ENCODE data around the gene C1orf159. TPM values are rescaled to one million over a fixed set of nuclear protein-coding genes. Genes with fewer than 3 reads are reported as not detected.
A peak's percentile ranks its signal among the peaks of the same experiment; 100 is the strongest.

Gene C1orf159
- total RNA-seq, 2 experiments from 2014 or later, result 11.1 to 11.3 TPM

DNA sequence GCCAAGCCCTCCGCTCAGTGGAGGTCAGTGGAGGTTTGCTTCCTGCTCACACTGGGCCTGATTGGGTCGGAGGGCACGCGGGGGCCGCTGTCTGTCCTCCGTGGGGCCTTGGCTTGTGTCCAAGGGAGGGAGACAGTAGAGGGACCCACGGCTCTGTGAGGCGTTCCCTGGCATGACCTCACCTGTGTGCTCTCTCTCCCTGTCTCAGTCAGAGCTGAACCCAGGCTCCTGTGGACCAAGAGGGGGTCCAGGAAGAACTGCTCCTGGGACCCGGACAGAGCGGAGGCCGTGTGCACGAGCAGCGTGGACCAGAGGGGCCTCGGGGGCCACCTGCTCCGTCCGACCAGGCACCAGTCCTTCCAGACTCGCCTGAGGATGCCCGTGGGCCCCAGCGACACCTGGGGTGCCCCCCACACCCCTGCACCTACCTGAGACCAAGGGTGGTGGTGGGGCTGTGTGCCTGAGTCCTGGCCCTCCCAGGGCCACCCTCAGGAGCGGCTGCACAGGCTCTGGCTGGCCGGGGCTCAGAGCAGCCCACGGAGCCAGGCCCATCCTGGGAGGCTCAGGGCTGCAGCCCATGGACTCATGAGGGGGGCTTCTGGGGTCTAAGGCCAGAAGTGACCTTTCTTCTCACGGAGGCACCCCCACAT, 44.5 kb upstream of the C1orf159 start:
- ATAC-seq (ENCODE audit: poor library complexity) (no peak), DNase-seq (no peak)
- TF ChIP-seq, protein P1, sequence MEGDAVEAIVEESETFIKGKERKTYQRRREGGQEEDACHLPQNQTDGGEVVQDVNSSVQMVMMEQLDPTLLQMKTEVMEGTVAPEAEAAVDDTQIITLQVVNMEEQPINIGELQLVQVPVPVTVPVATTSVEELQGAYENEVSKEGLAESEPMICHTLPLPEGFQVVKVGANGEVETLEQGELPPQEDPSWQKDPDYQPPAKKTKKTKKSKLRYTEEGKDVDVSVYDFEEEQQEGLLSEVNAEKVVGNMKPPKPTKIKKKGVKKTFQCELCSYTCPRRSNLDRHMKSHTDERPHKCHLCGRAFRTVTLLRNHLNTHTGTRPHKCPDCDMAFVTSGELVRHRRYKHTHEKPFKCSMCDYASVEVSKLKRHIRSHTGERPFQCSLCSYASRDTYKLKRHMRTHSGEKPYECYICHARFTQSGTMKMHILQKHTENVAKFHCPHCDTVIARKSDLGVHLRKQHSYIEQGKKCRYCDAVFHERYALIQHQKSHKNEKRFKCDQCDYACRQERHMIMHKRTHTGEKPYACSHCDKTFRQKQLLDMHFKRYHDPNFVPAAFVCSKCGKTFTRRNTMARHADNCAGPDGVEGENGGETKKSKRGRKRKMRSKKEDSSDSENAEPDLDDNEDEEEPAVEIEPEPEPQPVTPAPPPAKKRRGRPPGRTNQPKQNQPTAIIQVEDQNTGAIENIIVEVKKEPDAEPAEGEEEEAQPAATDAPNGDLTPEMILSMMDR (IDR thresholded peaks at IDR 0.05), result no peak
- Histone ChIP-seq H3K36me3 (ENCODE audit: insufficient read depth, low read length) (no peaks in the 10 kb centered on the region), H3K27me3 (ENCODE audit: control insufficient read depth in 1 of 2, insufficient read depth in 2 of 2, low read length in 2 of 2) (no peaks in the 10 kb centered on the region), H3K9me3 (ENCODE audit: control insufficient read depth in 1 of 2, insufficient read depth in 1 of 2, low read length in 2 of 2) (peaks cover 0 to 17% of the 10 kb centered on the region in 2 experiments), H3K4me3 (ENCODE audit: low read length) (no peak overlapping the region), H3K27ac (ENCODE audit: low read depth in 1 of 2, low read length in 2 of 2) (no peak overlapping the region), H3K4me1 (ENCODE audit: insufficient read depth, low read length) (peaks cover 19% of the 10 kb centered on the region)
- Mint-ChIP-seq H3K4me3 (no peak overlapping the region), H3K27ac (no peak overlapping the region), H3K4me1 (ENCODE audit: low read depth) (no peaks in the 10 kb centered on the region), H3K9me3 (peaks cover under 1% of the 10 kb centered on the region), H3K36me3 (ENCODE audit: low read depth) (no peaks in the 10 kb centered on the region), H3K27me3 (no peaks in the 10 kb centered on the region)
- intact Hi-C loops (cut with DNase I, micrococcal nuclease), result no loop called here
- POLR2A ChIA-PET, result no interaction called here
- CTCF ChIA-PET, result no interaction called here

DNA sequence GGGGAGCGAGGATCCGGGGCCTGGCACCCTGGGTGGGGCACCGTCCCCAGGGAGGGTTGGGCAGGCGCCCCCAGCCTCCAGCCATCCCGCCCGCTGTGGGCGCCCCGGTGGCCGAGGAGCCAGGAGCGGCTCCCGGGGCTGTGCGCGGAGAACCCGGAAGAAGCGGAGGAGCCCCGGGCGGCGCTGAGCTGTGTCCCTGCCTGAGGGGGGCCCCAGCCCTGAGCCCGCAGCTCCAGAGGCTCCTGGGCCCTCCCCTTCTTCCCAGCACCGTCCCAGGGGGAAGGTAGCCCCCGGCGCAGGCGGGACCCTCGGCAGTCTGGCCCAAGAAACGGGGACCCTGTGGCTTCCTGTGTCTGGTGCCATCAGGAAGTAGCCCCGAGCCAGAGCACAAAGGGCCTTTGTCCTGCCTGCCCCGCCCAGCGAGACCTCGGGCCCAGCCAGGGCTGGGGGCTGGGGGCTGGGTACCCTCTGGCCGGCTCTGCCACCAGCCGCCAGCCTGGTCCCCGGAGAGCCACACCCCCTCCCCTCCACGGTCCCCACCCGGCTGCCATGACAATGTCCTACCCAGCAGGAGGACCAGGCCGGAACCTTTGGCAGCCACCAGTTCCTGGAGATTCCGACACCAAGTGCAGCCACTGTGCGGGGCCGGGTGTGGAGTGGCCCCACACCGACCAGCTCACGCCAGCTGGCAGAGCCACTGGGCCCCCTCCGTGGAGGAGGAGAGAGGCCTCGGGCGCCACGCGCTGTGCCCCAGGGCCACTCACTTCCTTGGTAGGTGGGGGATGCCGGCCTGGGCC, 42.2 kb upstream of the C1orf159 start:
- H3K4me3 Mint-ChIP-seq, result no peak overlapping the region
- no peak overlapping the region for H3K27ac Mint-ChIP-seq
- peak; percentile 73 for ATAC-seq (ENCODE audit: poor library complexity)
- TF ChIP-seq, protein P1 (IDR thresholded peaks at IDR 0.05), result no peak
- no peaks in the 10 kb centered on the region for H3K27me3 Mint-ChIP-seq
- Histone ChIP-seq H3K27ac (ENCODE audit: low read depth in 1 of 2, low read length in 2 of 2) (peak overlapping the region; percentile 77 to 82), H3K36me3 (ENCODE audit: insufficient read depth, low read length) (no peaks in the 10 kb centered on the region), H3K9me3 (ENCODE audit: control insufficient read depth in 1 of 2, insufficient read depth in 1 of 2, low read length in 2 of 2) (peaks cover 0 to 26% of the 10 kb centered on the region in 2 experiments), H3K4me1 (ENCODE audit: insufficient read depth, low read length) (peaks cover 19% of the 10 kb centered on the region), H3K27me3 (ENCODE audit: control insufficient read depth in 1 of 2, insufficient read depth in 2 of 2, low read length in 2 of 2) (no peaks in the 10 kb centered on the region), H3K4me3 (ENCODE audit: low read length) (peak overlapping the region; percentile 87)
- ChIA-PET POLR2A (interaction anchor here (1.0 to 2.0 kb wide), 6 partner anchors 11 to 113 kb away, joined by 3 to 5 read pairs (median 4); partner anchors contain the start of gene TNFRSF4), CTCF (no interaction called here)
- intact Hi-C loops (cut with DNase I, micrococcal nuclease), result loop anchor here (2.0 to 5.0 kb wide), 2 partner anchors 35 to 49 kb away; partner anchors contain the start of gene TNFRSF18 (in 1 of the 2)
- H3K4me1 Mint-ChIP-seq (ENCODE audit: low read depth), result no peaks in the 10 kb centered on the region
- peaks cover 9% of the 10 kb centered on the region for H3K9me3 Mint-ChIP-seq
- H3K36me3 Mint-ChIP-seq (ENCODE audit: low read depth), result no peaks in the 10 kb centered on the region
- peak in 10 of 14 experiments; percentile 22 to 65 (median 32) for DNase-seq

DNA sequence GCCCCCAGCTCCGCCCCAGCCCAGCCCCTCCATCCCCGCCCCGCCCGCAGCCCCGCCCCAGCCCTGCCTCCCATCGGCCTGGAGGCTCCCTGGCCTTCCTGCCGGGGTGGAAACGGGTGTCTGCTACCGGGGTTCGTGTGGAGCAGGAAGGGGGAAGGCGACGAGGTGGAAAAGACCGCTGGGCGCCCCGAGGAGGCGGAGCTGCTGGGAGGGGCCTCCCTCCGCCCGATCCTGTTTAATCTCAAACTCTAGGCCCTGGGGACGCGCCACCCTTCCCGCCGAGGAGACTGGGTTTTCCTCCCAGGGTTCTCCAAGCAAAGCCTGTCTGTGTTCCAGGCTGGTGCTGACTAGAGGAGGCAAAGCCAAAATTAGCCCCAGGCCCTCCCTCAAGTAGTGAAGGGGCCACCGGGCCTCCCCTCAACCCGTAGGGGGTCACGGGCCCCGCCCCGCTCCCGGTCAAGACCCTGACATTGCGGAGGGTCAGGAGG, 41.6 kb upstream of the C1orf159 start:
- CTCF ChIA-PET, result no interaction called here
- POLR2A ChIA-PET, result interaction anchor here (1.0 to 1.4 kb wide), 5 partner anchors 11 to 114 kb away, joined by 3 to 4 read pairs (median 3); no protein-coding TSS in a partner anchor
- intact Hi-C loops (cut with DNase I, micrococcal nuclease), result loop anchor here (2.0 to 5.0 kb wide), 2 partner anchors 35 to 50 kb away; partner anchors contain the start of gene TNFRSF18 (in 1 of the 2)

More for the DNA sequence above, 41.6 kb upstream of the C1orf159 start:
- ATAC-seq (ENCODE audit: poor library complexity) (peak; percentile 75), DNase-seq (peak; percentile 35 to 80 (median 53))
- Histone ChIP-seq H3K36me3 (ENCODE audit: insufficient read depth, low read length) (no peaks in the 10 kb centered on the region), H3K4me3 (ENCODE audit: low read length) (peak overlapping the region; percentile 87), H3K27ac (ENCODE audit: low read depth in 1 of 2, low read length in 2 of 2) (peak overlapping the region; percentile 77 to 82), H3K4me1 (ENCODE audit: insufficient read depth, low read length) (peaks cover 19% of the 10 kb centered on the region), H3K27me3 (ENCODE audit: control insufficient read depth in 1 of 2, insufficient read depth in 2 of 2, low read length in 2 of 2) (no peaks in the 10 kb centered on the region), H3K9me3 (ENCODE audit: control insufficient read depth in 1 of 2, insufficient read depth in 1 of 2, low read length in 2 of 2) (peaks cover 0 to 32% of the 10 kb centered on the region in 2 experiments)
- Mint-ChIP-seq H3K27ac (peak overlapping the region; percentile 75), H3K4me3 (peak overlapping the region; percentile 83), H3K4me1 (ENCODE audit: low read depth) (no peaks in the 10 kb centered on the region), H3K9me3 (peaks cover 14% of the 10 kb centered on the region), H3K27me3 (no peaks in the 10 kb centered on the region), H3K36me3 (ENCODE audit: low read depth) (no peaks in the 10 kb centered on the region)
- TF ChIP-seq, protein P1 (IDR thresholded peaks at IDR 0.05), result no peak
